GM21717 (cell line): Measurements from ENCODE around the gene ZNF436.
"Not testable (repeated sequence)": the region's sequence is repeated elsewhere in the genome, so short reads cannot be mapped to it uniquely, and the experiment has no call there.

Experiments used
- ATAC-seq: cut with Tn5 transposase; IDR thresholded peaks from one replicate; pipeline ENCODE4 v1.9.1; 2021; ENCODE audit warnings: mild to moderate bottlenecking, moderate library complexity; ENCODE audit not compliant: unreplicated experiment

ZNF436 gene

GRCh38 chr1:23330846-23331245, 38.8 kb downstream of the ZNF436 start:
- ATAC-seq, result no peak

- ATAC-seq, result no peak
Observed at GRCh38 chr1:23325393-23325792, 44.2 kb downstream of the ZNF436 start.

- ATAC-seq, result no peak
Observed at GRCh38 chr1:23322770-23323169, 46.9 kb downstream of the ZNF436 start.

GRCh38 chr1:23310280-23310679, 59.4 kb downstream of the ZNF436 start:
- ATAC-seq, result not testable (repeated sequence)
